Erythroblast (primary cell): ENCODE data around the gene PLEKHG3.

Experiments used
- GATA1 ChIP-seq: IDR thresholded peaks from 2 replicates; pipeline ENCODE4 v1.6.1; 2011; ENCODE audit warnings: low read depth, mild to moderate bottlenecking, control low read depth, low read length, moderate library complexity
- POLR2A ChIP-seq: IDR thresholded peaks from 2 replicates; pipeline ENCODE4 v1.6.1; 2011; ENCODE audit warnings: mild to moderate bottlenecking, low read length

DNA sequence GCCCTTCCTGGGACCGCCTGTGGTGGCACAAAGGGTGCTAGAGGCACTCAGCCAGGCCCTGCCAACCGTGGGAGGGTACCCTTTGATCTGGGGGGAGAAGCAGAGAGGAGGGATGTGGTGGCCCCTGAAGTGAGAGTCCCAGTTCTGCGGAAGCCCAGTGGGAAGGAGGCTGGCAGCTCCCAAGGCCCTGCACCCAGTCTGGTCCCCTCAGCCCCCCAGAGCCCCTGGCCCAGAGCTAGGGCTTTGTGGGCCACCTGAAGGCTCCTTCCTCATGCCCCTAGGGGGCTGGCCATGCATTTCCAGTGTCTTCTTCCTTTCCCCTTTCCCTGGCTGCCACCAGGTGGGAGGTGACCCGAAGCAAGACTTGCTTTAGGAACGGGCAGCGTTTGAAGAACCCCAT lies 44.3 kb downstream of the PLEKHG3 start:
- TF ChIP-seq POLR2A (no peak), GATA1 (no peak)
